B cell (primary cell): Measurements from ENCODE around the gene MAPK1. TPM values are rescaled to one million over a fixed set of nuclear protein-coding genes. Genes with fewer than 3 reads are reported as not detected.

ENCODE experiments used
- ATAC-seq: fragments of 200-7000 bp; cut with Tn5 transposase; one replicate; pipeline ENCODE4 v1.10.0; 2021; ENCODE audit warnings: low read depth, mild to moderate bottlenecking, moderate number of reproducible peaks, moderate library complexity
- CTCF ChIA-PET: fragments of 350-600 bp; sonication (Branson Sonifier 250); formaldehyde crosslinking; loops from one replicate; lab custom pipeline; 2021; ENCODE audit warnings: antibody characterized with exemption, inconsistent platforms; lab: Charles Lee
- POLR2A ChIA-PET: fragments of 350-600 bp; sonication (Branson Sonifier 250); formaldehyde crosslinking; loops from one replicate; lab custom pipeline; 2021; ENCODE audit warnings: antibody characterized with exemption; lab: Charles Lee
- DNase-seq: peaks from one replicate; pipeline ENCODE4 v3.0.0; 2013
- H2AFZ ChIP-seq: 2 replicates; pipeline ENCODE4 v1.6.1; 2012; ENCODE audit warnings: mild to moderate bottlenecking, low read depth, low read length; ENCODE audit not compliant: insufficient read depth, poor library complexity, severe bottlenecking
- H3K27ac ChIP-seq, 2 donors: 1 replicate in 1 of 2; 2 replicates in 1 of 2; pipeline ENCODE4 v1.5.1; 2012 to 2013; ENCODE audit warnings: low read length in 2 of 2, mild to moderate bottlenecking in 2 of 2, moderate library complexity in 1 of 2
- H3K27me3 ChIP-seq, 4 experiments: fragments of 200-600 bp in 1 of 4; sonication (generic) in 1 of 4; replicated peaks in 1 of 4; 1 replicate in 2 of 4; 2 replicates in 2 of 4; pipeline versions ENCODE4 v1.6.1 to v1.7.0; 2013 to 2016; ENCODE audit warnings: low read length in 3 of 4, mild to moderate bottlenecking in 2 of 4, mixed read lengths in 1 of 4, moderate library complexity in 1 of 4; ENCODE audit not compliant: insufficient read depth in 4 of 4, control insufficient read depth in 3 of 4; ENCODE audit errors: control extremely low read depth in 1 of 4
- H3K36me3 ChIP-seq, 2 experiments: replicated peaks in 1 of 2; 1 replicate in 1 of 2; 2 replicates in 1 of 2; pipeline versions ENCODE4 v1.6.1 to v1.7.1; 2013; ENCODE audit warnings: low read length in 1 of 2; ENCODE audit not compliant: insufficient read depth in 2 of 2, control insufficient read depth in 1 of 2; ENCODE audit errors: control extremely low read depth in 1 of 2, extremely low read depth in 1 of 2
- H3K4me1 ChIP-seq, 2 donors: fragments of 200-600 bp in 1 of 2; sonication (generic) in 1 of 2; 1 replicate in 1 of 2; 2 replicates in 1 of 2; pipeline versions ENCODE4 v1.5.1 to v1.6.1; 2013 to 2017; ENCODE audit warnings: low read length in 2 of 2; ENCODE audit not compliant: control insufficient read depth in 2 of 2, insufficient read depth in 2 of 2
- H3K4me2 ChIP-seq: replicated peaks from 2 replicates; pipeline ENCODE3; 2012; ENCODE audit warnings: mild to moderate bottlenecking, low read depth, low read length; ENCODE audit not compliant: poor library complexity, severe bottlenecking
- H3K4me3 ChIP-seq, 5 experiments: fragments of 200-600 bp in 1 of 5; sonication (generic) in 1 of 5; 1 replicate in 3 of 5; 2 replicates in 2 of 5; pipeline versions ENCODE4 v1.5.1 to v1.7.0; 2011 to 2016; ENCODE audit warnings: low read length in 4 of 5, mild to moderate bottlenecking in 4 of 5, low read depth in 2 of 5, control low read depth in 1 of 5, moderate library complexity in 1 of 5; ENCODE audit not compliant: insufficient read depth in 1 of 5; ENCODE audit errors: control extremely low read depth in 1 of 5, extremely low read depth in 1 of 5
- H3K79me2 ChIP-seq: fragments of 200-600 bp; sonication (generic); one replicate; pipeline ENCODE4 v1.6.0; 2016; ENCODE audit warnings: low read length; ENCODE audit not compliant: control insufficient read depth, insufficient read depth
- H3K9ac ChIP-seq: fragments of 200-600 bp; sonication (generic); 2 replicates; pipeline ENCODE4 v1.6.1; 2017; ENCODE audit warnings: mild to moderate bottlenecking, low read length, moderate library complexity
- H3K9me3 ChIP-seq, 3 donors: one replicate each; pipeline versions ENCODE4 v1.6.1 to v1.7.1; 2013; ENCODE audit warnings: low read length in 2 of 3; ENCODE audit not compliant: control insufficient read depth in 2 of 3, insufficient read depth in 1 of 3; ENCODE audit errors: control extremely low read depth in 1 of 3
- H4K20me1 ChIP-seq: 2 replicates; pipeline ENCODE4 v1.6.0; 2012; ENCODE audit warnings: mild to moderate bottlenecking, low read length; ENCODE audit not compliant: insufficient read depth, control insufficient read depth, poor library complexity, severe bottlenecking
- H3K27ac Mint-ChIP-seq: one replicate; pipeline ENCODE4 v1.8.0; 2021; ENCODE audit warnings: mixed read lengths
- H3K27me3 Mint-ChIP-seq: one replicate; pipeline ENCODE4 v1.8.0; 2021; ENCODE audit warnings: mixed read lengths
- H3K4me1 Mint-ChIP-seq: one replicate; pipeline ENCODE4 v1.8.0; 2021; ENCODE audit warnings: mixed read lengths
- H3K4me3 Mint-ChIP-seq: one replicate; pipeline ENCODE4 v1.8.0; 2021; ENCODE audit warnings: mixed read lengths
- H3K9me3 Mint-ChIP-seq: one replicate; pipeline ENCODE4 v1.8.0; 2022; ENCODE audit warnings: mixed read lengths; ENCODE audit not compliant: insufficient read depth
- CTCF ChIP-seq: fragments of 200-600 bp; IDR thresholded peaks from one replicate; pipeline ENCODE4 v1.8.0; 2022; ENCODE audit warnings: antibody characterized with exemption, mild to moderate bottlenecking
- EZH2 ChIP-seq: IDR thresholded peaks from 2 replicates; pipeline ENCODE4 v1.6.1; 2012; ENCODE audit warnings: borderline replicate concordance, low read depth, mild to moderate bottlenecking, moderate library complexity, low read length; ENCODE audit not compliant: insufficient read depth, poor library complexity, severe bottlenecking
- WGBS: methylation state at CpG from one replicate; pipeline ENCODE4 v1.1.5; 2013; ENCODE audit warnings: missing lambda C conversion rate; ENCODE audit not compliant: insufficient coverage; 5-methylcytosine and 5-hydroxymethylcytosine counted together
- intact Hi-C: fragments of 100-400 bp; cut with micrococcal nuclease; formaldehyde crosslinking; loops from one replicate; pipeline ENCODE4 v1.10.0; 2022
- polyA plus RNA-seq: library from polyadenylated mRNA; depleted of rRNA; stranded (reverse); fragments of >200 nt; gene quantifications from 2 replicates; pipeline ENCODE4 v1.2.3, GENCODE V29; 2012
- total RNA-seq, 2 donors: library from RNA; stranded (reverse); fragments of 120-200 nt in 1 of 2; gene quantifications; 1 replicate in 1 of 2; 2 replicates in 1 of 2; pipeline versions ENCODE4 v1.2.3 to v1.2.4, GENCODE V29; 2013 to 2022

The MAPK1 gene
- total and polyA plus RNA-seq, 2 donors (not counting 1 experiment from before 2014, with no cell fraction given): 24.0 to 155 TPM

DNA sequence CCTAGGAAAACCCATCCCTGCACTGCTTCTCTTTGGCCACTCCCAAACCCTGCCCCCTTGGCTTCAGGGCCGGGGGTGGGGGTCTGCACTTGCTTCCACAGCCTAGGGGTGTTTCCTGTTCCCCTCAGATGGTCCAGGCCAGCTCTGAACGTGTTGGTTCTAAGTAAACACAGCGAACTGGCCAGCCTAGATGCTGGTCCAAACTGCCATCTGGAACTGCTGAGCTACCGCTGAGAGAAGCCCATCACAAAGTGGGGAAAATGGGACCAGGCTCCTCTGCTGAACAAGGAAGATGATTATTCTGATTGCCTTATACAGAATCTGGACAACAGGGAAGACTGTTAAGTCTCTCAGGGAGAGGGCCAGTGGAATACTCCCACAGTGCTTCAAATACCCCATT is 108.4 kb downstream of the MAPK1 start:
- H3K4me3 ChIP-seq: no peak overlapping the region
- WGBS: 94% methylated on average over 4 of the region's 4 CpGs
- peaks cover 16 to 45% of the 10 kb centered on the region in 2 experiments for H3K36me3 ChIP-seq
- DNase-seq (no peak), ATAC-seq (no peak)
- H3K79me2 ChIP-seq: no peaks in the 10 kb centered on the region
- H3K4me1 ChIP-seq: peaks cover 10 to 17% of the 10 kb centered on the region in 2 donors
- peaks cover 15% of the 10 kb centered on the region for H4K20me1 ChIP-seq
- intact Hi-C loops: no loop called here
- no peaks in the 10 kb centered on the region for H3K27me3 ChIP-seq
- Mint-ChIP-seq H3K27ac (no peak overlapping the region), H3K9me3 (no peaks in the 10 kb centered on the region), H3K4me1 (peaks cover 20% of the 10 kb centered on the region), H3K4me3 (no peak overlapping the region), H3K27me3 (no peaks in the 10 kb centered on the region)
- no peak overlapping the region for H3K27ac ChIP-seq
- no peak overlapping the region for H3K4me2 ChIP-seq
- H2AFZ ChIP-seq: no peak overlapping the region
- POLR2A ChIA-PET: no interaction called here
- no peak for TF ChIP-seq EZH2
- no peak for TF ChIP-seq CTCF
- no peak overlapping the region for H3K9ac ChIP-seq
- no peaks in the 10 kb centered on the region for H3K9me3 ChIP-seq
- CTCF ChIA-PET: no interaction called here

DNA sequence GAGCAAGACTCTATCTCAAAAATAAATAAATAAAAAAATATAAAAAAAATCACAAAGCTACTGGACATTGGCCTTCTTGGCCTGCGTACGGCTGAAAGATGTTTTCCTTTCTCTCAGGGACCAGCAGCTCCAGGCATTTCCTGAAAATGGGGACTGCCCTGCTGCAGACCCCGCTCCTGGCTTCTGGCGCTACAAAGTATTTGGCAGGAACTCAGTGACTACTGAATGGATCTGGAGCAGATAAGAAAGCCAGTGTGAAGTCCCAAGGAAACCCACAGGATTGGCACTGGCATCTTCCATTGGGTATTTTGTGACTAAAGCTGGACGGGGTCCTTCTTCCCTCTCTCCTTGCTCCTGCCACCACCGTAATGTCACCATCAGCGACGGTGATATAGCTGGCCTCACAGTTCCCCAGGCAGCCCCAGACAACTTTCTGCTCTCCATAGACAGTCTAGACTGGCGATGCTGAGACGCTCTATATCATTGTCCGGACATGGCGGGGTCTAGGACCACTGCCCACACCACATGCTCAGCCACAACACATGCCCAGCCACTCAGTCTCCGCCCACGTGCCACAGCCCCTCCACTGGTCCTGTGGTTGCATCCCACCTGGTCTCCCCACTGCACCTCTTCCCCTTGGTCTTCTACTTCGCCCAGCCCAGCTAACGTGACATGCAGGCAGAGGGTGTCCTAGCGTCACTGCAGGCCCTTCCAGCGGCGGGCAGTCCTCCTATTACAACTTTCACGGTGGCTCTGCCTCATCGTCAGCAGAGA is 109.2 kb downstream of the MAPK1 start:
- intact Hi-C loops: no loop called here
- H3K36me3 ChIP-seq: peaks cover 16 to 37% of the 10 kb centered on the region in 2 experiments
- H3K79me2 ChIP-seq: no peaks in the 10 kb centered on the region
- Mint-ChIP-seq H3K9me3 (no peaks in the 10 kb centered on the region), H3K27ac (peak overlapping the region; percentile 56), H3K4me3 (no peak overlapping the region), H3K27me3 (no peaks in the 10 kb centered on the region), H3K4me1 (peaks cover 23% of the 10 kb centered on the region)
- no peak overlapping the region for H3K9ac ChIP-seq
- H3K4me1 ChIP-seq: peaks cover 10 to 17% of the 10 kb centered on the region in 2 donors
- H3K27ac ChIP-seq: no peak overlapping the region
- no peak for TF ChIP-seq CTCF
- TF ChIP-seq EZH2: no peak
- H3K4me3 ChIP-seq: no peak overlapping the region
- H3K4me2 ChIP-seq: no peak overlapping the region
- DNase-seq: no peak
- H2AFZ ChIP-seq: no peak overlapping the region
- ATAC-seq: no peak
- CTCF ChIA-PET: no interaction called here
- peaks cover 15% of the 10 kb centered on the region for H4K20me1 ChIP-seq
- WGBS: over 99% methylated on average over 21 of the region's 21 CpGs
- POLR2A ChIA-PET: no interaction called here
- H3K9me3 ChIP-seq: no peaks in the 10 kb centered on the region
- H3K27me3 ChIP-seq: no peaks in the 10 kb centered on the region
